HG03025 (cell line): ENCODE results near the gene GRIP2.

Experiments used
- ATAC-seq: cut with Tn5 transposase; IDR thresholded peaks from one replicate; pipeline ENCODE4 v1.9.1; 2021; ENCODE audit warnings: mild to moderate bottlenecking, moderate library complexity; ENCODE audit not compliant: unreplicated experiment, low FRiP score

GRIP2 gene

GRCh38 chr3:14488286-14489041 lies 51.7 kb downstream of the GRIP2 start:
- no peak for ATAC-seq

GRCh38 chr3:14487821-14488220 lies 52.3 kb downstream of the GRIP2 start:
- no peak for ATAC-seq

DNA sequence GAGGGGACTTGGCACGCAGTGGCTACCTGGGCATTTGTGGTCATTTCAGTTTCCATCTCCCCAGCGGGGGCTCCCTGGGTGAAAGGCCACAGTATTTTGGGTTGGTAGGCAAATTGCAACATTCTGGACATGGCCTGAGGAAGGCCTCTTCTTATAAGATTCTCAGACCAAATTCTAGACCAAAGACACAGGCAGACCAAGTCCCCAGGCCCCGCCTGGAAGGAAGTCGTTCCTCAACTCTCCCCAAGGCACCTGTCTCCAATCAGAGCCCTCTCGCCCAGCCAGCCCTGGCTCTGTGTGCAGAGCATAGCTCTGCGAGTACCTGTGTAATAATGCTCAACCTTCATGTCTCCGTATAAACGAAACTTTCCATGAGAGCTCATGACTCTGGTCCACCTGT lies 53.1 kb downstream of the GRIP2 start:
- no peak for ATAC-seq

GRCh38 chr3:14486460-14486859 lies 53.7 kb downstream of the GRIP2 start:
- no peak for ATAC-seq

DNA sequence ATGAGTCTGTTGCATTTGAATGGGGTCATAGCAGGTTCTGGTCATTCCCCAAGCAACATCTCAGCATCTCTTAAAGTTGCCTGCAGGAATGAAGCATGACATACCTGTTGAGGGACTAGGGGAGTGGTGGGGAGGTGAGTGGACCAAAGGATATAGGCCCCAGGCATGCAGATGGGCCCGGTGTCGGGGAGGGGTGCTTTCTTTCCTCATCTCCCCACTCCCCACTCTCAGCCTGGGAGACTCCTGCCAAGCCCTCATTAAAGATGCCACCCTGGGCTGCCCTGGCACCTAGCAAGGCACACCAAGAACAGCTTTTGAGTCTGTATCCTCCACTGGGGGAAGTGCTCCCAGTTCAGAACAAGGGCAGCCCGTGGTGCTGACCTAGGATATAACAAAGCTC lies 54.2 kb downstream of the GRIP2 start:
- ATAC-seq, result no peak

GRCh38 chr3:14484741-14485140 lies 55.4 kb downstream of the GRIP2 start:
- ATAC-seq, result no peak

DNA sequence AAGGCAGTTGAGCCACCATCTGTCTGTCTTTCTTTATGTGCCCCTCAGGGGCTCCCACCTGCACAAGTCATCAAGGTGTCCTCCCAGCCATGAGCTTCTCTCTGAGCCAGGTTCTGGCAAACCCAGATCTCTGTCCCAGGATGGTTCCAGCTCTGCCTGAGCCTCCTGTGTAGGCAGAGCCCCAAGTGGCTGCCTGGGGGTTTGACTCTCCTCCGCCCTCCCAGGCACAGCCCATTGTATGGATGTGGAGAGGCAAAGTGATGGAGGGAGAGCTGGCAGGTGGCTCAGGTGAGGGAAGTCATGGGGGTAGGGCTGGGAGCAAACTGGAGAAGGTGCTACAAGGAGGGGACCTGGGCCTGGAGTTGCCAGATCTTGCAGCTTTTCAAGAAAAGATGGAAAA lies 56.9 kb downstream of the GRIP2 start:
- ATAC-seq, result no peak

DNA sequence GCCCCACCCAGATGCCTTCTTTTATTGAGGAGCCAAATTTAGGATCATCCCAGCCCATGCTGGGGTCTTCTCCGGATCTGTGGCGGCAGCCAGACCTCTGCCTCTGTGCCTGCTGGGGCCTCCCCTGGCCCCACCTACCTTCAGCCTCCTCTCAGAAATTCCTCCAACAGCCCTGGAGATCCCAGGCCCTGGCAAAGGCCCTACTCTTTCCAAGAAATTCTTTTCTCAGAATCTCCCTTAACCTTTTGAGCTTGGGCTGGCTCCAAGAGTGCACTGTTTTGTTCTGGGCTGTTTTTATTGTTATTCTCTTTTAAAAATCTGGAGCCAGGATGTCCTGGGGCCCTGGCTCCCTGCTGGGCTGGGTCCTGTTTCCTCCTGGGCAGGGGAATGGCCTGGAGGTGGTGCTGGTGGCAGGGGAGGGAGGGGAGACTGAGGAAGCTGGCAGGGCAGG lies 57.8 kb downstream of the GRIP2 start:
- ATAC-seq, result no peak

DNA sequence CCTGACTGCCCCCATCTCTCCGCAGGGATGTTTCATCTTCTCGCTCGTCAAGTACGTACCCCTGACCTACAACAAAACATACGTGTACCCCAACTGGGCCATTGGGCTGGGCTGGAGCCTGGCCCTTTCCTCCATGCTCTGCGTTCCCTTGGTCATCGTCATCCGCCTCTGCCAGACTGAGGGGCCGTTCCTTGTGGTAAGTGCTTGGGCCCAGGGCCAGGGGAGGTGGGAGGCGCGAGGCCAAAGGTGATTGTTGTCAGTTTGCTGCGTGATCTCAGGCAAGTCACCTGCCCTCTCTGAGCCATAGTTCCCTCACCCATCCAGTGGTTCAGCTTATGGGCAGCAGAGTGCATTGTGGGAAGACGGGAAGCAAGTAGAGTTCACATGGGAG lies 58.5 kb downstream of the GRIP2 start:
- no peak for ATAC-seq

DNA sequence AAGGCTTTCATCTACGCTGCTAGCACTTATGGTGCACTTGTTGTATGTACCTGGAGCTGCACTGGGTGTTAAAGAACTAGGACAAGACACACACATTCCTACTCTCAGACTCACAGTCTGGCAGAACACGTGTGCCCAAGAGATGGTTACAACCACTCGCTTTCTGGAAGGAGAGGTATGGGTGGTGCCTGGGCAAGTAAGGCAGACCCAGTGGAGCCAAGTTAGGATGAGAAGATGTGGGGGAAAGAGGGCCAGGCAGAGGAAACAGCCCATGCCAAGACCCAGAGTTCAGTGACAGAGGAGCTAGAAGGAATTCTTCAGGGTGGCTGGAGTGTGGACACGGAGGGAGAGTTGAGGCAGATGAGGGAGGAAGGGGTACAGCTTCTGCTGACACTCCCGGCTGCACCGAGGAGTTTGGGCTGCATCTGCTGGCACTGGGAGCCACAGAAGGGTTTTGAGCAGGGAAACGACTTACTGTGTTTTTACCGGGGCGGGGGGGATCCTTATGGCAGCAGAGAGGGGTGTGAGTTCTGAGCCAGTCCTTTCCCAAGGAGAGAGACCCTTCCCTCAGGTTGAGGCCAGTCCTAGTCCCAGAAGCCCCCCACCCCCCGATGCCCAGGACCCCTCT lies 59.0 kb downstream of the GRIP2 start:
- no peak for ATAC-seq

GRCh38 chr3:14480207-14481017 lies 59.7 kb downstream of the GRIP2 start:
- no peak for ATAC-seq

- no peak for ATAC-seq
Measured at GRCh38 chr3:14479591-14479990, 60.6 kb downstream of the GRIP2 start.

GRCh38 chr3:14478956-14479550 lies 61.1 kb downstream of the GRIP2 start:
- ATAC-seq, result no peak

GRCh38 chr3:14477311-14477935 lies 62.7 kb downstream of the GRIP2 start:
- no peak for ATAC-seq

DNA sequence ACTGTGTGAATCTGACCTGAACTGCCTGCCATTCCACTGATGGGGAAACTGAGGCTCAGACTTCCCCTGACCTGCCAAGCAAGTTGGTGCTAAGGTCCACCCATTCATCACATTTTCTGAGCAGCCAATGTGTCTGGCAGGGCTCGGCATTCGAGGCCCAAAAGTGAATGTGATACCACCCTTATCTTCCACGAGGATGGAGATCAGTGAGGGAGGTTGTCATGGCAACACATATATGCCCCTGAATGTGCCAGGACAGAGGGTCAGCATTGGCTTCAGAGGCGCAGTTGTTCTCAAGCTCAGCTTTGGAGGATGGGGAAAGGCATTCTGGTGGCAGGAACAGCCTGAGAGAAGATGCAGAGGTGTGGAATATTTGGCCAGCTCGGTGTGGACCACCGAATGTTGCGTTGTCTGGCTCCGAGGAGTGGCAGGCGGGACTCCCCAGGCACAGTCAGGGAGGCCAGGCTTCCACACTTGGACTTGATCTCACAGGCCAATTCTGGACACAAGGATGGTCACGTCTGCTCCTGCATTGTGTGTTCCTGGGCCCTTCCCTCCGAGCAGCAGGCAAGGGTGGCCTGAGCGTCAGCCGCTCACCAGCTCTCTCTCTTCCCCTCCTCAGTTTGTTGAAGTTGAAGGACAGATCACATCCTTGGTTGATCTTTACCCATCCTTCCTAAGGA lies 63.4 kb downstream of the GRIP2 start:
- no peak for ATAC-seq

DNA sequence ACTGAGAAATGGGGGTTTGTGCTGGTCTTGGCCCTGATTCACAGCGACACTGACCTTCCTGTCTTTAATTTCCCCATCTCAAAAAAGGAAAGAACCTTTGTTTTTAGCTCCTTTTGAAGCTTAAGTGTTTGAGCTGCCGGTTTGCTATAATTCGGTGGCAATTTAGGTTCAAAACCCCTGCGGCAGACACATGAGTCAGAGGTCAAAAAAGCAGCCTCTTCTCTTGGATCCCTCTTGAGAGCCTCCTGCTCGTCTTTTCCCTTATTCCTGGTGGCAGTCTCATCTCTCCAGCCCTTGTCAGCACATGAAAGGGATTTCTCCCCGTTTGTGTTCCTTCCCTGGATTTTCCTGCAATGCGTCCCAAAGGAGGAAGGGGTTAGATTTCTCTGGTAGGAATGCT lies 64.5 kb downstream of the GRIP2 start:
- no peak for ATAC-seq

GRCh38 chr3:14474363-14475081 lies 65.6 kb downstream of the GRIP2 start:
- no peak for ATAC-seq

DNA sequence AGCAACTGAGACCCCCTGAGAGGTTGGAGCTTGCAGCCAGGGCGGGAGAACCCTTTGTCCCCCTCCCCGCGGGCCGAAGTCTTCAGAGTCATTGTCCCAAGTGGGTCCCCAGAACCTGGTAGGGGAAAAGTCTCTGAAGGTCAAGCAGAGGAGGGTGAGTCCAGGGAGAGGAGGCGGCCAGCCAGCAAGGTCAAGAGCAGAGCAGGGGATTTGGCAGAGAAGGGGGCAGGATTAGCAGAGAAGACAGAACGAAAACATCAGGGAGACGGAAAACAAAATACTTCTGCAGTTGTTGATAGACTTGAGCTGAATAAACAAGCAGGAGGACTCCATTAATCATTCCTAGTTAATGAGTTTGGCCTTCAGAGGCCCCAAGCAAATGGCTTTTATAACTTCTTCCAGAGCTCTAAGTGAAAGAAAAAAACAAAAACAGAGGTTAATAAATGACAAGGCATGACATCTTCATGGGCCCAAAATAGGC lies 66.7 kb downstream of the GRIP2 start:
- ATAC-seq, result no peak
